HG03095 (cell line): Measurements from ENCODE around the gene ARSH.
"Not testable (repeated sequence)": the region's sequence is repeated elsewhere in the genome, so short reads cannot be mapped to it uniquely, and the experiment has no call there.

Experiments
- ATAC-seq: cut with Tn5 transposase; IDR thresholded peaks from one replicate; pipeline ENCODE4 v1.9.1; 2021; ENCODE audit warnings: moderate library complexity; ENCODE audit not compliant: unreplicated experiment

ARSH gene

DNA sequence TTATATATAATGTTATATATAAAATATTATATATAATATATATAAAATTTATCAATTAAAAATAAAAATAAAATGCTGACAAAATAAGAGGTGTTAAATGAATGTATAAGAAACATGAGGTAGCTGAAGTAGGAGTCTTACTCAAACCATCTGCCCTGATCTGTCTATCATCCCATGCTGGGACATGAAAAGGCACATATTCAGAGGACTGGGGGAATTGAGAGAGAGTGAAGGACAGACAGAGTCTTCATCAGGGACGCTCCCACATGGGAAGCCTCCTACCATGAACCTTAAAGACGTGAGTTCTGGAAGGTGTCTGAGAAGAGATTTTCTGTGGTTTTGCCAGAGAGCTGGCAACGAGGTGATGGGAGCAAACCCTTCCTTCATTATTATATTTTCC lies 30.9 kb downstream of the ARSH start:
- no peak for ATAC-seq

DNA sequence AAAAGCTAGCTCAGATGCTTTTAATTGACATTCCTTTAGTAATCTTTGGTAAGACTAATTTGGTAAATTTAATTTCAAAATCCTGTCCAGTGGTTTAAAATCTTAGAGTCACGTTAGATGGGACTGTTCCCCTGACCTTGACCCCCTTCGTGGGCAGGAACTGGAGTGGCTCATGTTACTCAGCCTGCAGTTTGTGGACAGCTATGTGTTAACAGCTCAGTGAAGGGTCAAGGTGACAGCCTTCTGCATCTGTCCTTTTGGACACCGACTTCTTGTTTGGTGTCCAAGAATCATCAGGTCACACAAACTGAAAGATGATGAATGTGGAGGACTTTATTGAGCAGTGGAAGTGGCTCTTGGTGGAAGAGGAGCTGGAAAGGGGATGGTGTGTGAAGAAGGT lies 37.9 kb downstream of the ARSH start:
- ATAC-seq = no peak

DNA sequence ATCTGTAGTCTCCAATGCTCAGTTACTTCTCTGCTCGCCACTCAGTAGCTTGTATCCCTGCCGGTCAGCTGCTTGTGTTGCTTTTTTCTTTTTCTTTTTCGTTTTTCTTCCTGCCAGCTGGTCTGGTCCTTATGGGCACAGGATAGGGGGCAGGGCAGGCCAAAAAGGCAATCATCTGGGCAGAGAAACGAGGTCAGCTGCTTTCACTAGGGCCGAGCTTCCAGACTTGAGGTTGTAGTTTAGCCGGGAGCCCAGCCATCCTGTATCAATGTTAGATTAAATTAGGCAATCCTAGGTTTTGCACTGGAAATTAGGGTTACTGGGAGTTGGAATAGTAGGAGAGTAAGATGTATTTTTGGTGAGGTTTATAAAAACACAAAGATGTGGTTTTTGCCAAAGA lies 38.3 kb downstream of the ARSH start:
- ATAC-seq = no peak

DNA sequence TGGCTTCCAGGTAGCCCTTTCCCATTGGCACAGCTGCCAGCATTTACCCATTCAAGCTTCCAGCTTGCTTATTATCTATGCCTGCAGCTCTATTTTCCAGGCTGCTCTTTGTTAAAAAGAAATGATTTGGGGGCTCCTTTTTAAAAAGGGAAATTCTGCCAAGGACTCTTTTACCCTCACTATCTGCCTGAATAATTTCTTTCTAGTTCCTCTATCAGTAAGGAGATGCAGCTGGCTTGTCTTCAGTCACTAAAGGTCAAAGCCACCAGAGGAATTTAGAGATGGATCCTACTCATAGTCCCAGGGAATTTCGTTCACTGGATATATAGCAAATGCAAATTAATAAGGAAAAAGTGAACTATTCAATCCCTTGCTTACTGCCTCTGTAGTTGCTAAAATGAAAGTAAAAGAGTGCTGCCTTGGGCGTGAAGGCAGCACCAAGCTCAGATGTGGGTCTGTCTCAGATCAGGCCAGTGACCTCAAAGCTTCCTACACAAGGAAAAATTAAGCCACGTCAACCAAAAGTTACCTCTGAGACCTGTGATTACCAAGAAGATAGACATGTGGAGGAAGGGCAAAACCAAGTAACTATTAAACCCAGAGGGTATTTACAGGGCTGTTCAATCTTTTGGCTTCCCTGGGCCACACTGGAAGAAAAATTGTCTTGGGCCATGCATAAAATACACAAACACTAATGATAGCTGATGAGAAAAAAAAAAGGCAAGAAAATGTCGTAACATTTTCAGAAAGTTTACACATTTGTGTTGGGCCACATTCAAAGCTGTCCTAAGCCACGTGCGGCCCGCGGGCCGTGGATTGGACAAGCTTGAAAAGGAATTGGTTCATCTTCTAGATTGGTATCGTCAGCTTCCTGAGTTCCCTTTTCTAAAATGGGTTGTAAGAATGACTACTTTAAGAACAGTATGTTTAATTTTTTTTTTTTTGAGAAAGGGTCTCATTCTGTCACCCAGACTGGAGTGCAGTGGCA lies 40.2 kb downstream of the ARSH start:
- no peak for ATAC-seq

DNA sequence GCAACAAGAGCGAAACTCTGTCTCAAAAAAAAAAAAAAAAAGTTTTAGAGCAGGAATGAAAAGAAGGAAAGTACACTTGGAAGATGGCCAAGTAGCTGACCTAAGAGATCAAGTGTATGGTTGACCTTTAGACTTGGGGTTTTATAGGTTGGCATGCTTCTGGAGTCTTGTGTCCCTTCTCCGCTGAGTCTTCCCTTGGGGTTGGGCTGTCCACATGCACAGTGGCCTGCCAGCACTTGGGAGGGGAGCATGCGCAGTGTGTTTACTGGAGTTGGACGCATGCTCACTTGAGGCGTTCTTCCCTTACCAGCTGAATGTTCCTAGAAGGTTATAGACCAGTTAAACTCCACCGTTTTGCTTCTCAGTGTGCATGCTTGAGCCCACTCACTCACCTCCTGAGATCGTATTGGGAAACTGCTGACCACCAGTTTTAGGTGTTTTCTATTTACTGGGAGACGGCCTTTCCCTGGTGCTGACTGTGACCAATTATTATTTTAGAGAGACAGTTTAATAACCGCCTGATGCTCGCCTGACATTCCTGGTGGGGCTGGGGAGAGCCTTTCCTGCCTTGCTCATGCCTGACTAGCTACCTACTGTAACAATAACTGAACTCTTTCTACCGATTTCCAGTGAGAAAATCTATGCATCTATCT lies 44.3 kb downstream of the ARSH start:
- not testable (repeated sequence) for ATAC-seq

DNA sequence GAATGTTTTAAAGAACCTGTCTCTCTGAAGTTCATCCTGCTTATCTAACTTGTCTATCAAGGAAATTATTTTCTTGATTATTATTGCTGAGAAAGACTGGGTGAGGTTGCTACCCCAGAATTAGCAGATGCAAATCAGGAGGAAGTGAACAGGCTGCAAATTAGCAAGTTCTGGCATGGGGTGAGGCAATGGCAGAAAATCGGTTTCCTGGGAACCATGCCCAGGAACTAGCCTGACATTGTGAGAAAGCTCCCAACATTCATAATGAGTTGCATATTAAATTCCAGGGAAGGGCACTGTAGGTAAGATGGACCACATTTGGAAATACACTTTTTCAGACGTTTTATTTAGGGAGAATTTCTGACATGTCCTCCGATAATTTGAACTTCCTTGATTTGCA lies 46.5 kb downstream of the ARSH start:
- no peak for ATAC-seq

DNA sequence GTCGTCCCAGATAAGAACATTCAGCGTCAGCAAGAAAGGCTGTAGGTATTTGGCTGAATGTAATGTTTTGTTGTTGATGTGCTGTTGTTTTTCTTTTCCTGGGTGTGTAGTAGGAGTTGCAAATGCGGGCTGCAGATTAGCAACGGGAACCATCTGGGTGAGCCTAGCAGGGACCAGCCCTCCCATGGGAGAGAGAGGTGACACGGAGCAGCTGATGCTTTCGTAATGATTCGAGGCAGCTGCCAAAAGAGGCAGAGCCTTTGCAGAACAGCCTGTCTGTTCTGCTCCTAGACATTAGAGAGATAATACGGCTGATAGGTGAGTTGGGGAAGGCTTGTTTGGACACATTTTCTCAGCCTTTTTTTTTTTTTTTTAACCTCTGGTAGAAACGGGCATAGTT lies 60.2 kb downstream of the ARSH start:
- ATAC-seq = no peak

DNA sequence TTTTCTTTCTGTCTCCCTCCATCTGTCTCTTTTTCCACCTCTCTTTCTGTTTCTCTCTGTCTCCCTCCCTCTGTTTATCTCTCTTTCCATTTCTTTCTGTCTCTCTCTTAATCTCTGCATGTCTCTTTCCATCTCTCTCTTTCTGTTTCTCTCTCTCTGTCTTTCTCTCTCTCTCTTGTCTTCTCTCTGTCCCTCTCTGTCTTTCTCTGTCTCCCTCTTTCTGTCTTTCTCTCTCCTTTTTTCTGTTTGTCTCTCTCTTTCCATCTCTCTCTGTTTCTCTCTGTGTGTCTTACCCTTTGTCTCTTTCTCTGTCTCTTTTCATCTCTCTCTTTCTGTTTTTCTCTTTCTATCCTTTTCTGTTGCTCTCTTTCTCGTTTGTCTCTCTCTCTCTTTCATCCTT lies 69.6 kb downstream of the ARSH start:
- no peak for ATAC-seq

DNA sequence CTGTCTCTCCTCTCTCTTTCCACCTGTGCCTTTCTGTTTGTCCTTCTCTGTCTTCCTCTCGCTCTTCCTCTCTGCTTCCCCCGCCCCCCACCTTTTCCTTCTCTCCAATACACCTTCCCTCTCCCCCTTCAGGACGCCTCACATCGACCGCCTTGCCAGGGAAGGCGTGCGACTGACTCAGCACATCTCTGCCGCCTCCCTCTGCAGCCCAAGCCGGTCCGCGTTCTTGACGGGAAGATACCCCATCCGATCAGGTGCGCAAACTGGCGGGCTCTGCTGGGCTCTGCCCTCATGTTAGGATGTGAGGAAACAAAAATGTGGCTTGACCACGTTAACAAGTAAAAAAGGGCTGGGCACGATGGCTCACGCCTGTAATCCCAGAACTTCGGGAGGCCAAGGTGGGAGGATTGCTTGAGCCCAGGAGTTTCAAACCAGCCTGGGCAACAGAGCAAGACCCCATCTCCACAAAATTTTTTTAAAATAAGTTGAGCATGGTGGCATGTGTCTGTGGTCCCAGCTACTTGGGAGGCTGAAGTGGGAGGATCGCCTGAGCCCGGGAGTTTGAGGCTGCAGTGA lies 70.2 kb downstream of the ARSH start:
- no peak for ATAC-seq
